Mucosa of stomach (tissue), 1 donor: ENCODE results near the gene CLSTN2.

Experiments used
- H3K27me3 ChIP-seq: one replicate; pipeline ENCODE4 v1.7.0; 2013; ENCODE audit warnings: mild to moderate bottlenecking, low read length; ENCODE audit not compliant: control insufficient read depth, insufficient read depth
- H3K36me3 ChIP-seq: one replicate; pipeline ENCODE4 v1.7.0; 2013; ENCODE audit warnings: low read length; ENCODE audit not compliant: control insufficient read depth, insufficient read depth
- H3K4me1 ChIP-seq: one replicate; pipeline ENCODE4 v1.7.0; 2013; ENCODE audit warnings: mild to moderate bottlenecking, low read length; ENCODE audit not compliant: control insufficient read depth, insufficient read depth
- H3K4me3 ChIP-seq: one replicate; pipeline ENCODE4 v1.7.0; 2013; ENCODE audit warnings: low read length
- H3K9ac ChIP-seq: one replicate; pipeline ENCODE4 v1.7.0; 2013; ENCODE audit warnings: mild to moderate bottlenecking, low read length, moderate library complexity
- H3K9me3 ChIP-seq: one replicate; pipeline ENCODE4 v1.7.0; 2013; ENCODE audit warnings: mild to moderate bottlenecking, low read length, moderate library complexity; ENCODE audit not compliant: control insufficient read depth
- donor health status: Pancreatic carcinoma.

Gene CLSTN2

GRCh38 chr3:140443073-140443472 is 508.1 kb downstream of the CLSTN2 start:
- H3K36me3 ChIP-seq = no peaks in the 10 kb centered on the region
- H3K27me3 ChIP-seq = no peaks in the 10 kb centered on the region
- no peak overlapping the region for H3K9ac ChIP-seq
- H3K4me1 ChIP-seq = no peaks in the 10 kb centered on the region
- H3K9me3 ChIP-seq = no peaks in the 10 kb centered on the region
- no peak overlapping the region for H3K4me3 ChIP-seq

- Histone ChIP-seq H3K9me3 (no peaks in the 10 kb centered on the region), H3K36me3 (no peaks in the 10 kb centered on the region), H3K4me1 (no peaks in the 10 kb centered on the region), H3K4me3 (no peak overlapping the region), H3K9ac (no peak overlapping the region), H3K27me3 (no peaks in the 10 kb centered on the region)
Measured at GRCh38 chr3:140443806-140444205, 508.8 kb downstream of the CLSTN2 start.

GRCh38 chr3:140446734-140447133 is 511.7 kb downstream of the CLSTN2 start:
- Histone ChIP-seq H3K9ac (no peak overlapping the region), H3K27me3 (no peaks in the 10 kb centered on the region), H3K36me3 (no peaks in the 10 kb centered on the region), H3K4me1 (no peaks in the 10 kb centered on the region), H3K4me3 (no peak overlapping the region), H3K9me3 (no peaks in the 10 kb centered on the region)

GRCh38 chr3:140447136-140447535 is 512.2 kb downstream of the CLSTN2 start:
- Histone ChIP-seq H3K4me1 (no peaks in the 10 kb centered on the region), H3K4me3 (no peak overlapping the region), H3K27me3 (no peaks in the 10 kb centered on the region), H3K36me3 (no peaks in the 10 kb centered on the region), H3K9ac (no peak overlapping the region), H3K9me3 (no peaks in the 10 kb centered on the region)

- H3K36me3 ChIP-seq = no peaks in the 10 kb centered on the region
- H3K4me1 ChIP-seq = no peaks in the 10 kb centered on the region
- H3K27me3 ChIP-seq = no peaks in the 10 kb centered on the region
- H3K9me3 ChIP-seq = no peaks in the 10 kb centered on the region
- no peak overlapping the region for H3K4me3 ChIP-seq
- H3K9ac ChIP-seq = no peak overlapping the region
Measured at GRCh38 chr3:140448001-140448400, 513.0 kb downstream of the CLSTN2 start.

GRCh38 chr3:140449413-140450256 is 514.6 kb downstream of the CLSTN2 start:
- H3K9ac ChIP-seq = no peak overlapping the region
- no peaks in the 10 kb centered on the region for H3K36me3 ChIP-seq
- H3K9me3 ChIP-seq = no peaks in the 10 kb centered on the region
- no peaks in the 10 kb centered on the region for H3K27me3 ChIP-seq
- no peak overlapping the region for H3K4me3 ChIP-seq
- H3K4me1 ChIP-seq = no peaks in the 10 kb centered on the region

- Histone ChIP-seq H3K36me3 (no peaks in the 10 kb centered on the region), H3K9me3 (no peaks in the 10 kb centered on the region), H3K27me3 (no peaks in the 10 kb centered on the region), H3K4me3 (no peak overlapping the region), H3K4me1 (no peaks in the 10 kb centered on the region), H3K9ac (no peak overlapping the region)
Measured at GRCh38 chr3:140453750-140454149, 518.8 kb downstream of the CLSTN2 start.

- H3K4me1 ChIP-seq = no peaks in the 10 kb centered on the region
- H3K4me3 ChIP-seq = no peak overlapping the region
- H3K36me3 ChIP-seq = no peaks in the 10 kb centered on the region
- no peaks in the 10 kb centered on the region for H3K9me3 ChIP-seq
- H3K27me3 ChIP-seq = no peaks in the 10 kb centered on the region
- H3K9ac ChIP-seq = no peak overlapping the region
Measured at GRCh38 chr3:140455521-140456214, 520.7 kb downstream of the CLSTN2 start.

GRCh38 chr3:140456974-140457373 is 522.0 kb downstream of the CLSTN2 start:
- Histone ChIP-seq H3K36me3 (no peaks in the 10 kb centered on the region), H3K4me1 (no peaks in the 10 kb centered on the region), H3K27me3 (no peaks in the 10 kb centered on the region), H3K9ac (no peak overlapping the region), H3K4me3 (no peak overlapping the region), H3K9me3 (no peaks in the 10 kb centered on the region)

GRCh38 chr3:140459462-140459861 is 524.5 kb downstream of the CLSTN2 start:
- Histone ChIP-seq H3K4me3 (no peak overlapping the region), H3K9me3 (no peaks in the 10 kb centered on the region), H3K9ac (no peak overlapping the region), H3K36me3 (no peaks in the 10 kb centered on the region), H3K27me3 (no peaks in the 10 kb centered on the region), H3K4me1 (no peaks in the 10 kb centered on the region)

GRCh38 chr3:140461250-140461649 is 526.3 kb downstream of the CLSTN2 start:
- H3K4me3 ChIP-seq = no peak overlapping the region
- no peaks in the 10 kb centered on the region for H3K9me3 ChIP-seq
- no peaks in the 10 kb centered on the region for H3K27me3 ChIP-seq
- no peaks in the 10 kb centered on the region for H3K4me1 ChIP-seq
- H3K36me3 ChIP-seq = no peaks in the 10 kb centered on the region
- H3K9ac ChIP-seq = no peak overlapping the region

- Histone ChIP-seq H3K4me1 (no peaks in the 10 kb centered on the region), H3K4me3 (no peak overlapping the region), H3K9me3 (no peaks in the 10 kb centered on the region), H3K27me3 (no peaks in the 10 kb centered on the region), H3K9ac (no peak overlapping the region), H3K36me3 (no peaks in the 10 kb centered on the region)
Measured at GRCh38 chr3:140463355-140463754, 528.4 kb downstream of the CLSTN2 start.
